Neuronal stem cell (in vitro differentiated cells): ENCODE measurements around the gene SLMAP.
"Not testable (repeated sequence)": the region's sequence is repeated elsewhere in the genome, so short reads cannot be mapped to it uniquely, and the experiment has no call there.

Experiments used
- DNase-seq: peaks from one replicate; pipeline ENCODE4 v3.0.0-alpha.2; 2013; ENCODE audit warnings: low spot score
- H2AFZ ChIP-seq: one replicate; pipeline ENCODE4 v1.6.1; 2013; ENCODE audit warnings: mild to moderate bottlenecking, low read length, inconsistent platforms
- H2AK5ac ChIP-seq: 2 replicates; pipeline ENCODE4 v1.6.1; 2013; ENCODE audit warnings: low read depth, mild to moderate bottlenecking, inconsistent platforms, low read length, moderate library complexity, mixed read lengths
- H2BK120ac ChIP-seq: 2 replicates; pipeline ENCODE4 v1.6.1; 2013; ENCODE audit warnings: low read depth, mild to moderate bottlenecking, inconsistent platforms, low read length, moderate library complexity, mixed read lengths
- H2BK12ac ChIP-seq: one replicate; pipeline ENCODE4 v1.6.1; 2013; ENCODE audit warnings: low read length, inconsistent platforms
- H2BK15ac ChIP-seq: 2 replicates; pipeline ENCODE4 v1.6.1; 2013; ENCODE audit warnings: mild to moderate bottlenecking, low read length, inconsistent platforms, mixed read lengths
- H2BK5ac ChIP-seq: one replicate; pipeline ENCODE4 v1.6.1; 2013; ENCODE audit warnings: inconsistent platforms, mild to moderate bottlenecking, low read length, moderate library complexity
- H3K14ac ChIP-seq: one replicate; pipeline ENCODE4 v1.6.1; 2013; ENCODE audit warnings: low read length, inconsistent platforms
- H3K18ac ChIP-seq: 2 replicates; pipeline ENCODE4 v1.6.1; 2013; ENCODE audit warnings: low read length, inconsistent platforms
- H3K23ac ChIP-seq: 2 replicates; pipeline ENCODE4 v1.6.1; 2013; ENCODE audit warnings: low read depth, mild to moderate bottlenecking, mixed read lengths, low read length, inconsistent platforms; ENCODE audit not compliant: poor library complexity
- H3K27ac ChIP-seq: replicated peaks from 3 replicates; pipeline ENCODE4 v1.5.1; 2013; ENCODE audit warnings: low read length, inconsistent platforms
- H3K27me3 ChIP-seq, 3 experiments: 2 replicates each; pipeline ENCODE4 v1.6.1; 2013; ENCODE audit warnings: low read length in 3 of 3, mild to moderate bottlenecking in 2 of 3, inconsistent platforms in 1 of 3, low read depth in 1 of 3, mixed read lengths in 1 of 3, moderate library complexity in 1 of 3; ENCODE audit not compliant: control insufficient read depth in 3 of 3, insufficient read depth in 3 of 3
- H3K36me3 ChIP-seq, 2 donors: replicated peaks in 1 of 2; 2 replicates each; pipeline ENCODE4 v1.6.1; 2013; ENCODE audit warnings: low read length in 2 of 2; ENCODE audit not compliant: control insufficient read depth in 2 of 2, insufficient read depth in 2 of 2
- H3K4ac ChIP-seq: 2 replicates; pipeline ENCODE4 v1.6.1; 2013; ENCODE audit warnings: inconsistent platforms, mild to moderate bottlenecking, low read length, moderate library complexity
- H3K4me1 ChIP-seq, 2 donors: 1 replicate in 1 of 2; 2 replicates in 1 of 2; pipeline ENCODE4 v1.6.1; 2013; ENCODE audit warnings: low read length in 2 of 2, low read depth in 1 of 2; ENCODE audit not compliant: control insufficient read depth in 2 of 2, insufficient read depth in 1 of 2
- H3K4me2 ChIP-seq: one replicate; pipeline ENCODE4 v1.6.1; 2013; ENCODE audit warnings: mild to moderate bottlenecking, low read length, inconsistent platforms; ENCODE audit not compliant: insufficient read depth, poor library complexity, severe bottlenecking
- H3K4me3 ChIP-seq, 2 donors: 2 replicates each; pipeline ENCODE4 v1.5.1; 2013; ENCODE audit warnings: low read length in 2 of 2, mild to moderate bottlenecking in 2 of 2, inconsistent platforms in 1 of 2, moderate library complexity in 1 of 2
- H3K79me1 ChIP-seq: one replicate; pipeline ENCODE4 v1.6.1; 2013; ENCODE audit warnings: low read depth, mild to moderate bottlenecking, inconsistent platforms, low read length, moderate library complexity
- H3K9ac ChIP-seq: one replicate; pipeline ENCODE4 v1.6.1; 2013; ENCODE audit warnings: mild to moderate bottlenecking, low read depth, low read length, inconsistent platforms; ENCODE audit not compliant: poor library complexity
- H3K9me3 ChIP-seq, 2 donors: replicated peaks in 1 of 2; 2 replicates each; pipeline versions ENCODE3 to v1.6.1; 2013; ENCODE audit warnings: low read length in 2 of 2, mild to moderate bottlenecking in 2 of 2, inconsistent platforms in 1 of 2, low read depth in 1 of 2, mixed read lengths in 1 of 2, moderate library complexity in 1 of 2; ENCODE audit not compliant: control insufficient read depth in 2 of 2, insufficient read depth in 1 of 2
- H4K8ac ChIP-seq: one replicate; pipeline ENCODE4 v1.6.1; 2013; ENCODE audit warnings: low read depth, mild to moderate bottlenecking, inconsistent platforms, low read length, moderate library complexity
- H4K91ac ChIP-seq: one replicate; pipeline ENCODE4 v1.6.1; 2013; ENCODE audit warnings: low read length, low read depth, mild to moderate bottlenecking, inconsistent platforms; ENCODE audit not compliant: poor library complexity
- WGBS, 2 donors: extraction: QIAGEN DNeasy Blood & Tissue Kit; methylation state at CpG; one replicate each; pipeline ENCODE4 v1.1.7; 2013; ENCODE audit warnings: missing lambda C conversion rate in 2 of 2, mixed read lengths in 1 of 2; ENCODE audit not compliant: insufficient read length in 2 of 2, insufficient replicate concordance in 1 of 2; ENCODE audit errors: extremely low coverage in 2 of 2; 5-methylcytosine and 5-hydroxymethylcytosine counted together

The SLMAP gene

DNA sequence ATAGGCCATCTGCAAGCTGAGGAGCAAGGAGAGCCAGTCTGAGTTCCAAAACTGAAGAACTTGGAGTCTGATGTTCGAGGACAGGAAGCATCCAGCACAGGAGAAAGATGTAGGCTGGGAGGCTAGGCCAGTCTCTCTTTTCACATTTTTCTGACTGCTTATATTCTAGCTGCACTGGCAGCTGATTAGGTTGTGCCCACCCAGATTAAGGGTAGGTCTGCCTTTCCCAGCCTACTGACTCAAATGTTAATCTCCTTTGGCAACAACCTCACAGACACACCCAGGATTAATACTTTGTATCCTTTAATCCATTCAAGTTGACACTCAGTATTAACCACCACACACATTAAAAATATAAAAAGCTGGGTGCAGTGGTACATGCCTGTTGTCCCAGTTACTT lies 113.0 kb downstream of the SLMAP start:
- H2BK15ac ChIP-seq, H3K27ac ChIP-seq, H3K14ac ChIP-seq, H3K9ac ChIP-seq, H3K4ac ChIP-seq, H4K8ac ChIP-seq, H3K4me1 ChIP-seq, H2BK5ac ChIP-seq, H3K4me2 ChIP-seq, H3K23ac ChIP-seq, H4K91ac ChIP-seq, H2AK5ac ChIP-seq, H3K9me3 ChIP-seq, H3K18ac ChIP-seq, H2BK120ac ChIP-seq, H3K4me3 ChIP-seq, H2AFZ ChIP-seq, DNase-seq, H3K27me3 ChIP-seq, H2BK12ac ChIP-seq, H3K79me1 ChIP-seq: not testable (repeated sequence)
- H3K36me3 ChIP-seq, result peaks cover 7 to 44% of the 10 kb centered on the region in 2 donors
- WGBS, 2 donors, result no CpG with 5 or more reads among the region's 1 CpG

DNA sequence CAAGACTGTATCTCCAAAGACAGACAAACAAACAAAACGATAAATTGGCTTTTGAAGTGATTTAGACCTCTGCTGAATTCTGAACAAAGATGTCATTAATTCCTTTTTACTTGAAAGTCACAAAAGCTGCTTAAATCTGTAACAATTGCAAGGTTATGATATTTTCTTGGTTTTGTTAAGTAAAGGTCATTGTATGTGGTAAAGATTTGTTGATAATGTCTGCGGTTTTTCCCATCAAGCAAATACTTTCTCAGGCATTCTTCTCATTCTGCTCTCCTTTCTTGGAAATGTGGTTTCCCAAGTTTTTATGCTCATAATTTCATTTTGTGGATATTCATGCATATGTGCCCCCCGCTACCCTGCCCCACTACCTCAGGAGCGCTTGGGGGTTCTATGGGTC lies 116.5 kb downstream of the SLMAP start:
- no peak overlapping the region for H2BK120ac ChIP-seq
- no CpG with 5 or more reads among the region's 4 CpGs for WGBS, 2 donors
- no peak overlapping the region for H2AK5ac ChIP-seq

DNA sequence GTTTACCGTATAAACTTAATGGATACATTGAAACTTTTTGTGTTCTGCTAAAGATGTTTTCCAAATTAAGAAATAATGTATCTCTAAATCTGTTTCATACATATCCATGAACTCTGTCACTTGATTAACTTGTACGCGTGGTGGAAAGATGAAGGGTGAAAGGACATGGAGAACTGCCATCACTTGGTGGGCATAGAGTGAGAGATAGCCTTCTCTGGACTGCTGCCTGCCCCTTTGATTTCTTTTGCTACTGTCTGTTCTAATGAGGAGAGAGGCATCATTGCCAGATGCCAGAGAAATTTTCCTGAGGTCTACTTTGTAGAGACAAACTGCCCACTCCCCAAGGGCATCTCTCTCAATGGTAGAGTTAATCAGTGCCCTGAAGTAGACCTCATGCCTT lies 120.5 kb downstream of the SLMAP start:
- Histone ChIP-seq H2BK120ac (no peak overlapping the region), H2BK15ac (no peak overlapping the region), H2BK5ac (no peak overlapping the region), H3K4ac (no peak overlapping the region), H3K36me3 (peaks cover 0 to 3% of the 10 kb centered on the region in 2 donors), H3K23ac (no peak overlapping the region), H3K27ac (no peak overlapping the region), H3K14ac (no peak overlapping the region), H3K4me1 (no peaks in the 10 kb centered on the region), H3K9ac (no peak overlapping the region), H2AK5ac (no peak overlapping the region), H4K91ac (no peak overlapping the region), H3K4me3 (no peak overlapping the region), H4K8ac (no peak overlapping the region), H2BK12ac (no peak overlapping the region), H3K27me3 (no peaks in the 10 kb centered on the region), H3K9me3 (no peaks in the 10 kb centered on the region), H3K18ac (no peak overlapping the region), H3K79me1 (no peaks in the 10 kb centered on the region), H2AFZ (no peak overlapping the region), H3K4me2 (no peak overlapping the region)
- DNase-seq, result no peak
- WGBS, 2 donors, result no CpG with 5 or more reads among the region's 3 CpGs

More for the DNA sequence above, 116.5 kb downstream of the SLMAP start:
- Histone ChIP-seq H3K18ac (no peak overlapping the region), H3K4me3 (no peak overlapping the region), H3K14ac (no peak overlapping the region), H4K8ac (no peak overlapping the region), H3K4me1 (no peaks in the 10 kb centered on the region), H2BK15ac (no peak overlapping the region), H2BK12ac (no peak overlapping the region), H3K36me3 (peaks cover 5 to 14% of the 10 kb centered on the region in 2 donors), H3K27me3 (no peaks in the 10 kb centered on the region), H3K4ac (no peak overlapping the region), H3K27ac (no peak overlapping the region), H4K91ac (no peak overlapping the region), H3K4me2 (no peak overlapping the region), H3K79me1 (no peaks in the 10 kb centered on the region), H2AFZ (no peak overlapping the region), H2BK5ac (no peak overlapping the region), H3K23ac (no peak overlapping the region), H3K9me3 (peaks cover 0 to 4% of the 10 kb centered on the region in 2 donors), H3K9ac (no peak overlapping the region)
- DNase-seq, result no peak

DNA sequence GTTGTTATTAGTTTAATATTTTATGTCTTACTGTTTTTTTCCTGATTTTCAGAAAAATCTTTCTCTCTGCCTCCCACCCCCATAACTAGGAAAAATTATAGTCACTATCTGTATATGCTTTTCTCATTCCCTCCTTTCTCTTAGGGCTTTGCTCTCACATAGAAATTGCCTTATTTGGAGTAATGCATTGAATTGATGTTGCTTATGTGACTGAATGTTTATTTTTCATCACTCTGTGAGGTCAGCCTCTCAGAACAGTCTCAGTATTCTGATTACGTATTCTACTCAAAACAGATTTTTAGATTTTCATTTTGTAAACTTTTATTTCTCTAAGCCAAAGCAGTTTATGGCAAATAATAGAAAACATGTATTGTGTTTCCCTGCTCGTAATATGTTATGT lies 121.0 kb downstream of the SLMAP start:
- no peak overlapping the region for H3K27ac ChIP-seq
- peaks cover 0 to 2% of the 10 kb centered on the region in 2 donors for H3K36me3 ChIP-seq
- H2AFZ ChIP-seq, result no peak overlapping the region
- no peak overlapping the region for H3K4me2 ChIP-seq
- H2BK120ac ChIP-seq, result no peak overlapping the region
- H3K9ac ChIP-seq, result no peak overlapping the region
- H2BK15ac ChIP-seq, result no peak overlapping the region
- DNase-seq, result no peak
- H4K8ac ChIP-seq, result no peak overlapping the region
- no peaks in the 10 kb centered on the region for H3K27me3 ChIP-seq
- H2BK12ac ChIP-seq, result no peak overlapping the region
- no peak overlapping the region for H3K18ac ChIP-seq
- H3K4me3 ChIP-seq, result no peak overlapping the region
- H3K23ac ChIP-seq, result no peak overlapping the region
- no peaks in the 10 kb centered on the region for H3K9me3 ChIP-seq
- H2AK5ac ChIP-seq, result no peak overlapping the region
- no peak overlapping the region for H2BK5ac ChIP-seq
- no CpG with 5 or more reads among the region's 2 CpGs for WGBS, 2 donors
- H3K79me1 ChIP-seq, result no peaks in the 10 kb centered on the region
- no peak overlapping the region for H4K91ac ChIP-seq
- H3K4me1 ChIP-seq, result no peaks in the 10 kb centered on the region
- no peak overlapping the region for H3K14ac ChIP-seq
- H3K4ac ChIP-seq, result no peak overlapping the region
